K562 (cell line): ENCODE data around the gene EPHB4. TPM values are rescaled to one million over a fixed set of nuclear protein-coding genes. Genes with fewer than 3 reads are reported as not detected.

Source experiments
- BCL6 ChIP-seq: fragments of 250-450 bp; sonication (Bioruptor Pico); IDR thresholded peaks from 2 replicates; pipeline ENCODE4 v1.4.0; 2020
- CC2D1A ChIP-seq: fragments of 450-650 bp; IDR thresholded peaks from 2 replicates; pipeline ENCODE4 v1.6.1; 2017; ENCODE audit warnings: mild to moderate bottlenecking
- COPS2 ChIP-seq: fragments of 450-650 bp; conservative IDR thresholded peaks from 2 replicates; pipeline ENCODE4 v1.6.1; 2016; ENCODE audit warnings: mild to moderate bottlenecking, moderate library complexity
- E4F1 ChIP-seq: fragments of 250-450 bp; sonication (Bioruptor Pico); IDR thresholded peaks from 2 replicates; pipeline ENCODE4 v1.5.0; 2021; ENCODE audit warnings: mild to moderate bottlenecking, borderline replicate concordance
- GTF2B ChIP-seq: IDR thresholded peaks from 2 replicates; pipeline ENCODE4 v1.6.1; 2011; ENCODE audit not compliant: insufficient read length; ENCODE audit errors: extremely low read depth
- HDAC6 ChIP-seq: IDR thresholded peaks from 2 replicates; pipeline ENCODE4 v1.6.1; 2012; ENCODE audit warnings: low read depth, mild to moderate bottlenecking, control low read depth, inconsistent platforms, low read length, moderate library complexity
- KHSRP ChIP-seq: fragments of 450-650 bp; IDR thresholded peaks from 2 replicates; pipeline ENCODE4 v1.6.1; 2017
- PHF21A ChIP-seq: fragments of 450-650 bp; IDR thresholded peaks from 2 replicates; pipeline ENCODE4 v1.6.1; 2017; ENCODE audit warnings: low read depth, borderline replicate concordance
- POLR2A ChIP-seq: fragments of 450-650 bp; conservative IDR thresholded peaks from 2 replicates; pipeline ENCODE4 v1.6.1; 2016
- RBFOX2 ChIP-seq: fragments of 200-400 bp; formaldehyde crosslinking; IDR thresholded peaks from 2 replicates; pipeline ENCODE4 v1.6.1; 2017; ENCODE audit warnings: low read depth, mild to moderate bottlenecking, low read length, moderate library complexity
- RBM25 ChIP-seq: fragments of 200-400 bp; formaldehyde crosslinking; IDR thresholded peaks from 2 replicates; pipeline ENCODE4 v1.6.1; 2018; ENCODE audit warnings: low read length, low read depth, moderate library complexity; ENCODE audit not compliant: severe bottlenecking
- RREB1 ChIP-seq: fragments of 250-450 bp; sonication (Bioruptor Pico); IDR thresholded peaks from 2 replicates; pipeline ENCODE4 v1.4.0; 2020
- RUNX1 ChIP-seq: sonication (generic); IDR thresholded peaks from 2 replicates; pipeline ENCODE4 v1.6.1; 2016; ENCODE audit warnings: antibody characterized with exemption, low read depth
- SNAPC5 ChIP-seq: fragments of 250-450 bp; sonication (Bioruptor Pico); IDR thresholded peaks from 2 replicates; pipeline ENCODE4 v1.8.0; 2021; ENCODE audit warnings: moderate library complexity, mild to moderate bottlenecking, inconsistent platforms
- SNIP1 ChIP-seq: fragments of 450-650 bp; IDR thresholded peaks from 2 replicates; pipeline ENCODE4 v1.7.1; 2017; ENCODE audit warnings: low read depth, mild to moderate bottlenecking
- ZBED1 ChIP-seq: IDR thresholded peaks from 2 replicates; pipeline ENCODE4 v1.6.1; 2014
- ZNF431 ChIP-seq: sonication (generic); formaldehyde crosslinking; IDR thresholded peaks from 2 replicates; pipeline ENCODE4 v1.8.0; 2022; ENCODE audit warnings: mild to moderate bottlenecking, missing genetic modification reagents
- ZNF551 ChIP-seq: fragments of 250-450 bp; sonication (Bioruptor Pico); IDR thresholded peaks from 2 replicates; pipeline ENCODE4 v1.5.0; 2021; ENCODE audit warnings: mild to moderate bottlenecking, moderate library complexity
- ZNF589 ChIP-seq: fragments of 200-800 bp; sonication (Bioruptor generic); IDR thresholded peaks from 2 replicates; pipeline ENCODE4 v1.6.1; 2016; ENCODE audit warnings: low read depth, missing genetic modification characterization, missing compliant biosample characterization
- ZNF695 ChIP-seq: fragments of 450-650 bp; formaldehyde crosslinking; IDR thresholded peaks from 2 replicates; pipeline ENCODE4 v1.4.0; 2020; ENCODE audit warnings: mild to moderate bottlenecking, moderate library complexity
- ZNF75A ChIP-seq: fragments of 450-650 bp; formaldehyde crosslinking; IDR thresholded peaks from 2 replicates; pipeline ENCODE4 v1.4.0; 2020; ENCODE audit warnings: mild to moderate bottlenecking
- ZNF764 ChIP-seq: fragments of 250-450 bp; sonication (Bioruptor Pico); IDR thresholded peaks from 2 replicates; pipeline ENCODE4 v1.4.0; 2020; ENCODE audit warnings: low read depth, mild to moderate bottlenecking, moderate library complexity
- polyA plus RNA-seq, 8 experiments: library from polyadenylated mRNA; depleted of rRNA in 4 of 8; stranded (reverse) in 5 of 8; unstranded in 3 of 8; fragments of >200 nt; fragmentation: Nextera tagmentation in 2 of 8; fragmentation: Illumina TruSeq in 1 of 8; extraction: Ambion mirVana in 2 of 8; extraction: Trizol in 1 of 8; gene quantifications; 2 replicates each; pipeline versions ENCODE4 v1.2.1 to v1.2.3, GENCODE V29; 2011 to 2014; ENCODE audit warnings: inconsistent platforms in 1 of 8, missing spikeins in 1 of 8
- total RNA-seq, 7 experiments: library from RNA; depleted of rRNA in 6 of 7; stranded (reverse); fragments of >200 nt in 6 of 7; fragmentation: Illumina TruSeq in 2 of 7; extraction: Trizol in 2 of 7; gene quantifications; 2 replicates each; pipeline versions ENCODE4 v1.2.1 to v1.2.3, GENCODE V29; 2011 to 2021; ENCODE audit warnings: low replicate concordance in 1 of 7

EPHB4 gene
- total and polyA plus RNA-seq, 9 of the 15 experiments (the other 6 are each of a cell fraction or from before 2014, with no cell fraction given), result 1.2 to 82.1 (median 37.9) TPM

- TF ChIP-seq BCL6 (CRISPR knock-in tag) (no peak), SNAPC5 (CRISPR knock-in tag) (no peak), RUNX1 (no peak), CC2D1A (peak; percentile 89), COPS2 (no peak), ZBED1 (no peak), GTF2B (no peak), HDAC6 (no peak), ZNF764 (CRISPR knock-in tag) (peak; percentile 81), RBM25 (no peak), RREB1 (CRISPR knock-in tag) (peak; percentile 90; the same call in 1 of the 2 replicates), ZNF551 (CRISPR knock-in tag) (no peak), RBFOX2 (peak; percentile 98), ZNF589 (peak; percentile 83; the same call in 1 of the 2 replicates), SNIP1 (no peak), ZNF75A (no peak), ZNF431 (0 out of 2 replicates have a peak, but pooled peaks have one; percentile 71), E4F1 (CRISPR knock-in tag) (no peak), KHSRP (no peak), ZNF695 (CRISPR knock-in tag) (0 out of 2 replicates have a peak, but pooled peaks have one; percentile 27), POLR2A (peak; percentile 98), PHF21A (no peak; the same call in 1 of the 2 replicates)
Observed at GRCh38 chr7:100874577-100875355, 47.4 kb upstream of the EPHB4 start, which contains the start of gene SRRT (continued).
